Endothelial cell of umbilical vein (primary cell): ENCODE measurements around the gene MCIDAS. TPM values are rescaled to one million over a fixed set of nuclear protein-coding genes. Genes with fewer than 3 reads are reported as not detected.

Source experiments
- BruUV-seq: library from RNA; stranded (reverse); fragments of 400-500 nt; replicated peaks from 2 replicates; lab custom pipeline; 2021; lab: Mats Ljungman, UMichigan
- CTCF ChIA-PET: fragments of 300-600, 350-600 bp; sonication (Branson Sonifier 250); formaldehyde crosslinking; loops from one replicate; lab custom pipeline; 2021; ENCODE audit warnings: antibody characterized with exemption, inconsistent platforms; lab: Charles Lee
- POLR2A ChIA-PET: fragments of 300-600, 350-600 bp; sonication (Branson Sonifier 250); formaldehyde crosslinking; loops from one replicate; lab custom pipeline; 2021; ENCODE audit warnings: antibody characterized with exemption, inconsistent platforms; lab: Charles Lee
- DNase-seq: peaks from one replicate; pipeline ENCODE4 v3.0.0-alpha.2; 2011; ENCODE audit warnings: low read depth, low spot score
- FAIRE-seq: peaks from 2 replicates; lab custom pipeline; 2011; peaks lifted over from hg19 to GRCh38; lab: Jason Lieb, UNC
- H2AFZ ChIP-seq: 2 replicates; pipeline ENCODE4 v1.6.0; 2012; ENCODE audit warnings: low read depth, low read length, control low read depth, inconsistent platforms
- H3K27ac ChIP-seq: 2 replicates; pipeline ENCODE4 v1.5.1; 2011; ENCODE audit warnings: low read depth, mild to moderate bottlenecking, control low read depth, low read length, moderate library complexity; ENCODE audit not compliant: insufficient read depth
- H3K27me3 ChIP-seq, 2 experiments: 2 replicates each; pipeline versions ENCODE4 v1.6.0 to v1.6.1; 2011; ENCODE audit warnings: low read length in 2 of 2, mixed read lengths in 1 of 2; ENCODE audit not compliant: control insufficient read depth in 2 of 2, insufficient read depth in 2 of 2
- H3K36me3 ChIP-seq, 2 experiments: 2 replicates in 1 of 2; 3 replicates in 1 of 2; pipeline ENCODE4 v1.5.1; 2011; ENCODE audit warnings: low read length in 2 of 2, mild to moderate bottlenecking in 1 of 2, moderate library complexity in 1 of 2; ENCODE audit not compliant: control insufficient read depth in 2 of 2, insufficient read depth in 2 of 2; ENCODE audit errors: extremely low read depth in 1 of 2
- H3K4me1 ChIP-seq: 3 replicates; pipeline ENCODE4 v1.5.1; 2011; ENCODE audit warnings: mild to moderate bottlenecking, low read length; ENCODE audit not compliant: control insufficient read depth, insufficient read depth; ENCODE audit errors: extremely low read depth
- H3K4me2 ChIP-seq: 2 replicates; pipeline ENCODE4 v1.6.1; 2011; ENCODE audit warnings: low read length, control low read depth, mixed read lengths; ENCODE audit not compliant: insufficient read depth
- H3K4me3 ChIP-seq, 3 experiments: fragments of 200-600 bp in 1 of 3; sonication (generic), shearing (Covaris generic) in 1 of 3; replicated peaks in 1 of 3; 2 replicates each; pipeline ENCODE4 v1.5.1; 2011 to 2016; ENCODE audit warnings: control low read depth in 3 of 3, low read length in 3 of 3, mild to moderate bottlenecking in 2 of 3, inconsistent platforms in 1 of 3, low read depth in 1 of 3, moderate library complexity in 1 of 3; ENCODE audit not compliant: insufficient read depth in 1 of 3
- H3K79me2 ChIP-seq: 2 replicates; pipeline ENCODE4 v1.6.0; 2012; ENCODE audit warnings: low read length, inconsistent platforms; ENCODE audit not compliant: control insufficient read depth, insufficient read depth
- H3K9ac ChIP-seq: replicated peaks from 2 replicates; pipeline ENCODE3; 2011; ENCODE audit warnings: low read length, control low read depth; ENCODE audit not compliant: insufficient read depth; ENCODE audit errors: extremely low read depth
- H3K9me1 ChIP-seq: replicated peaks from 3 replicates; pipeline ENCODE4 v1.6.0; 2011; ENCODE audit warnings: mild to moderate bottlenecking, low read length; ENCODE audit not compliant: control insufficient read depth, insufficient read depth; ENCODE audit errors: extremely low read depth
- H3K9me3 ChIP-seq: replicated peaks from 2 replicates; pipeline ENCODE4 v1.5.1; 2012; ENCODE audit warnings: low read length, inconsistent platforms; ENCODE audit not compliant: control insufficient read depth, insufficient read depth
- H4K20me1 ChIP-seq: replicated peaks from 2 replicates; pipeline ENCODE3; 2011; ENCODE audit warnings: mild to moderate bottlenecking, low read length; ENCODE audit not compliant: control insufficient read depth, insufficient read depth; ENCODE audit errors: extremely low read depth
- EZH2 ChIP-seq: IDR thresholded peaks from 2 replicates; pipeline ENCODE4 v1.6.1; 2012; ENCODE audit warnings: borderline replicate concordance, low read depth, mild to moderate bottlenecking, moderate library complexity, low read length, inconsistent platforms; ENCODE audit not compliant: severe bottlenecking
- FOS ChIP-seq: IDR thresholded peaks from 2 replicates; pipeline ENCODE4 v1.6.1; 2011; ENCODE audit warnings: mild to moderate bottlenecking, low read length, moderate library complexity, borderline replicate concordance; ENCODE audit not compliant: insufficient read depth
- GATA2 ChIP-seq: IDR thresholded peaks from 2 replicates; pipeline ENCODE4 v1.7.0; 2011; ENCODE audit warnings: low read depth, mild to moderate bottlenecking, moderate library complexity, mixed read lengths, low read length; ENCODE audit not compliant: insufficient read length, insufficient read depth
- MAX ChIP-seq: IDR thresholded peaks from 2 replicates; pipeline ENCODE4 v1.6.1; 2011; ENCODE audit not compliant: insufficient read depth, insufficient read length
- MYC ChIP-seq: IDR thresholded peaks from one replicate; pipeline ENCODE4 v1.6.1; 2011; ENCODE audit warnings: mild to moderate bottlenecking, low read depth, low read length
- POLR2AphosphoS5 ChIP-seq: IDR thresholded peaks from 2 replicates; pipeline ENCODE4 v1.6.1; 2012; ENCODE audit warnings: low read depth, mild to moderate bottlenecking, control low read depth, low read length, moderate library complexity; ENCODE audit not compliant: insufficient read depth
- dilution Hi-C: fragments of 300-500 bp; cut with MboI; formaldehyde crosslinking; loops from one replicate; pipeline ENCODE4 v1.15.0; 2019; ENCODE audit warnings: low sequenced_read_pairs; ENCODE audit not compliant: extremely low pct_ligation_motif_present
- intact Hi-C: fragments of 100-400 bp; cut with micrococcal nuclease; formaldehyde crosslinking; loops from one replicate; pipeline ENCODE4 v1.10.0; 2022
- polyA plus RNA-seq, 4 experiments: library from polyadenylated mRNA; depleted of rRNA in 3 of 4; stranded (reverse) in 3 of 4; unstranded in 1 of 4; fragments of >200 nt; gene quantifications; 2 replicates each; pipeline versions ENCODE4 v1.2.1 to v1.2.3, GENCODE V29; 2011 to 2012; ENCODE audit warnings: missing spikeins in 1 of 4
- total RNA-seq: library from RNA; stranded (reverse); gene quantifications from 2 replicates; pipeline ENCODE4 v1.2.3, GENCODE V29; 2021

Gene MCIDAS
- total and polyA plus RNA-seq, 2 donors (not counting 3 experiments of a cell fraction or from before 2014, with no cell fraction given), result not detected

DNA sequence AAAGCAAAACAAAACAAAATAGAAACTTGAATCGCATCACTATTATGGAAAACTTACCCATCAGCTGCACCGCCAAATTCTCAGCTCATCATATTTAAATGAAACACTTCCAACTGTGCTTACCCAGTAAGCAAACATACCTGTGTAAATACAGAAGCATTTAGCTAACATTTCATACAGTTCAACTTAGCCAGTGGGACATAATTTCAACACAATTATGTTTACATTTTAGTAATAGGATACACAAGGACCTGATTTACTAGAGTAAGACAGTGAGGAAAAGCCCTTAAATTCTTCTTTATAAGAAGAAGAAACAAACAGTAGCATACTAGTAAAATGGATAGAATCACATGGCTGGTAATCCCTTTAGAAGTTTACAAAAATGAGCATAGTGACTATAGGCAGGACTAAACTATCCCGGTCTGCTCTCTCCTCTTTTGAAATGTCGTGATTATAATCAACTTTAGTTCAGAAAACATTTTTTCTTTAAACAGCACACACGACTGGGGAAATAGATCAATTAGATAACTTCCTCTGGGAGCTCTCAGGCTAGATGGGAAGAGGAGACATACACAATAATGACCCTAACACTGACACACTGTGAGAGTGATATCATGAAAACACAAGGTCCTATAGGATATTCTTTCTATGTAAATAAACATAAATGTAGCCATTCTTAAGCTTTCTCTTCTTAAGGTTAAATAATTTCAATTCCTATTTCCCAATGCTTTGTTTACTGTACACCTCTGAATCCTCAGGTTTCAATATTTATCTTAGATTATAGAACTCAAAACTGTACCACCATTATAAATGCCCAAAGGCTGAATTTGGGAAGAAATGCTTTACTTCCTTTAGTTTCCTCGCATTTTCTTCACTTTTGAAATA lies 38.2 kb downstream of the MCIDAS start:
- intact Hi-C loops (loop anchor here (5.0 kb wide), 1 partner anchor 503 kb away; no protein-coding TSS in a partner anchor), dilution Hi-C loops (no loop called here)
- Histone ChIP-seq H3K27ac (no peak overlapping the region), H3K4me1 (no peaks in the 10 kb centered on the region), H3K9ac (no peak overlapping the region), H3K4me3 (no peak overlapping the region), H3K9me1 (no peaks in the 10 kb centered on the region), H3K36me3 (no peaks in the 10 kb centered on the region), H2AFZ (no peak overlapping the region), H3K4me2 (no peak overlapping the region), H3K9me3 (no peaks in the 10 kb centered on the region), H3K27me3 (peaks cover 39 to 64% of the 10 kb centered on the region in 2 experiments), H4K20me1 (no peaks in the 10 kb centered on the region), H3K79me2 (no peaks in the 10 kb centered on the region)
- FAIRE-seq (no peak), DNase-seq (no peak)
- TF ChIP-seq EZH2, result no peak
- TF ChIP-seq GATA2, result no peak
- no peak for TF ChIP-seq FOS
- TF ChIP-seq MYC, result no peak
- no peak for TF ChIP-seq MAX
- TF ChIP-seq POLR2AphosphoS5, result no peak
- CTCF ChIA-PET, result interaction anchor here (0.9 to 3.2 kb wide), 3 partner anchors 11 to 503 kb away, joined by 3 to 10 read pairs (median 5); partner anchors contain the start of gene CDC20B
- POLR2A ChIA-PET, result no interaction called here
- BruUV-seq, result no TSS peak
